ENCODE results near the gene SERGEF. TPM values are rescaled to one million over a fixed set of nuclear protein-coding genes. Genes with fewer than 3 reads are reported as not detected.

Gene SERGEF
- total RNA-seq, 5 donors from 2014 or later (not counting 1 experiment from before 2014, with no cell fraction given): 45.9 to 59.1 (median 55.9) TPM

- H3K27ac ChIP-seq (ENCODE audit: low read length): no peak overlapping the region
- Mint-ChIP-seq H3K27ac (no peak overlapping the region), H3K9me3 (no peaks in the 10 kb centered on the region), H3K27me3 (no peaks in the 10 kb centered on the region), H3K4me3 (no peak overlapping the region), H3K36me3 (peaks cover 44% of the 10 kb centered on the region), H3K4me1 (no peaks in the 10 kb centered on the region)
- H3K4me3 ChIP-seq (ENCODE audit: control insufficient read depth in 1 of 2, extremely low read depth in 1 of 2, low read length in 1 of 2): no peak overlapping the region
- ATAC-seq (replicated peaks in 1 of 4) (no peak), DNase-seq (no peak)
- H3K9me3 ChIP-seq: no peaks in the 10 kb centered on the region
- ChIA-PET POLR2A (no interaction called here), CTCF (no interaction called here)
- H3K36me3 ChIP-seq (ENCODE audit: control insufficient read depth in 2 of 2, extremely low read depth in 1 of 2, insufficient read depth in 1 of 2, low read length in 1 of 2): no peaks in the 10 kb centered on the region
- H3K27me3 ChIP-seq (replicated peaks in 1 of 2; ENCODE audit: control insufficient read depth in 2 of 2, extremely low read depth in 1 of 2, insufficient read depth in 2 of 2, low read length in 1 of 2): no peaks in the 10 kb centered on the region
- 95% methylated on average over 3 of the region's 4 CpGs for WGBS (ENCODE audit: insufficient coverage)
- H3K4me1 ChIP-seq (ENCODE audit: control insufficient read depth in 1 of 2, extremely low read depth in 1 of 2, insufficient read depth in 2 of 2, low read length in 2 of 2): no peaks in the 10 kb centered on the region
Observed at GRCh38 chr11:17802491-17802890, 210.4 kb downstream of the SERGEF start.

- no peak for DNase-seq
Observed at GRCh38 chr11:17801166-17801565, 211.7 kb downstream of the SERGEF start.

DNA sequence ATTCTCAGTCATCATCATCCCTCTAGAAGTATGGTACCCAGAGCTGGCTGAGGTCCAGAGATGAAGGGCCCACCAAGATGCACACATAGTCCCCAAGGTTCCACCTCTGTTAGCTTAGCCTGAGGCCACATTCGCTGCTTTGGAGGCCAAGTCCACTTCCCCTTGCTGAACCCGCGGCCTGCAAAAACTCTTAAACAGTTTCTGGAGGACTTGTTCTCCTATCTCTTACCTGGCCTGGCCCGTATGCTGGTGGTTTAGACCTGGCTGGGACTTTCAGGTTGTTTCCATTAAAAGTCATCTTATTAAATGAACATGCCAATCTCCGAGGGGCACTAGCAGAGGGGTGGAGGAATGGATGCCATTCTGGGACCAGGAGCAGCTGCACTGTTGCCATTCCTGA is 213.7 kb downstream of the SERGEF start:
- H3K36me3 ChIP-seq (ENCODE audit: control insufficient read depth in 2 of 2, extremely low read depth in 1 of 2, insufficient read depth in 1 of 2, low read length in 1 of 2): no peaks in the 10 kb centered on the region
- ChIA-PET CTCF (no interaction called here), POLR2A (no interaction called here)
- H3K4me1 ChIP-seq (ENCODE audit: control insufficient read depth in 1 of 2, extremely low read depth in 1 of 2, insufficient read depth in 2 of 2, low read length in 2 of 2): no peaks in the 10 kb centered on the region
- WGBS (ENCODE audit: insufficient coverage): 94% methylated on average over 3 of the region's 5 CpGs
- ATAC-seq (replicated peaks in 1 of 4): no peak
- Mint-ChIP-seq H3K4me3 (no peak overlapping the region), H3K27ac (no peak overlapping the region), H3K27me3 (no peaks in the 10 kb centered on the region), H3K9me3 (no peaks in the 10 kb centered on the region), H3K36me3 (peaks cover 34% of the 10 kb centered on the region), H3K4me1 (no peaks in the 10 kb centered on the region)
- no peaks in the 10 kb centered on the region for H3K9me3 ChIP-seq
- no peak for DNase-seq
- H3K27ac ChIP-seq (ENCODE audit: low read length): no peak overlapping the region
- H3K27me3 ChIP-seq (replicated peaks in 1 of 2; ENCODE audit: control insufficient read depth in 2 of 2, extremely low read depth in 1 of 2, insufficient read depth in 2 of 2, low read length in 1 of 2): no peaks in the 10 kb centered on the region
- H3K4me3 ChIP-seq (ENCODE audit: control insufficient read depth in 1 of 2, extremely low read depth in 1 of 2, low read length in 1 of 2): no peak overlapping the region

More at GRCh38 chr11:17801166-17801565, 211.7 kb downstream of the SERGEF start:
- Mint-ChIP-seq H3K27me3 (no peaks in the 10 kb centered on the region), H3K4me1 (no peaks in the 10 kb centered on the region), H3K36me3 (peaks cover 40% of the 10 kb centered on the region), H3K4me3 (no peak overlapping the region), H3K27ac (no peak overlapping the region), H3K9me3 (no peaks in the 10 kb centered on the region)
- ATAC-seq (replicated peaks in 1 of 4): no peak
- ChIA-PET POLR2A (no interaction called here), CTCF (no interaction called here)
- Histone ChIP-seq H3K27ac (ENCODE audit: low read length) (no peak overlapping the region), H3K27me3 (replicated peaks in 1 of 2; ENCODE audit: control insufficient read depth in 2 of 2, extremely low read depth in 1 of 2, insufficient read depth in 2 of 2, low read length in 1 of 2) (no peaks in the 10 kb centered on the region), H3K4me3 (ENCODE audit: control insufficient read depth in 1 of 2, extremely low read depth in 1 of 2, low read length in 1 of 2) (no peak overlapping the region), H3K4me1 (ENCODE audit: control insufficient read depth in 1 of 2, extremely low read depth in 1 of 2, insufficient read depth in 2 of 2, low read length in 2 of 2) (no peaks in the 10 kb centered on the region), H3K9me3 (no peaks in the 10 kb centered on the region), H3K36me3 (ENCODE audit: control insufficient read depth in 2 of 2, extremely low read depth in 1 of 2, insufficient read depth in 1 of 2, low read length in 1 of 2) (no peaks in the 10 kb centered on the region)
- no CpG with 5 or more reads among the region's 4 CpGs for WGBS (ENCODE audit: insufficient coverage)

DNA sequence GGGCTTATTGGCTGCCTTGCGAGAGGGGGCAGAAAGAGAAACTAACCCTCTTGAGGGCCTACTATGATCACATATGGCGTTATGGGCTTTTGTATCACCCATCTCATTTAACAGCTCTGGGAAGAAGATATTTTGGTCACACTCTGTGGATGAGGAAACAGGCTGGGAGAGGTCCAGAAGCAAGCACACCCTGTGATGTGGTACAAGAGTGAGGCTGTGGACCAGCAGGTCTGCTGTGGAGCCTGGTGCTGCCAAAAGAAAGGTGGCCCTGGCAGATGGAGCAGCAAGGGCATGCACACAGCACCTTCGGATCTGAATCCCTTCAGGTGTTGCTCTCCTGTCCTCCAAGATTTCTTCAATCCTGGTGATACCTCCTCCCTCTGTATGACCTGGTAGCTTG is 214.1 kb downstream of the SERGEF start:
- Mint-ChIP-seq H3K4me3 (no peak overlapping the region), H3K4me1 (no peaks in the 10 kb centered on the region), H3K27ac (no peak overlapping the region), H3K36me3 (peaks cover 34% of the 10 kb centered on the region), H3K27me3 (no peaks in the 10 kb centered on the region), H3K9me3 (no peaks in the 10 kb centered on the region)
- ATAC-seq (replicated peaks in 1 of 4) (no peak), DNase-seq (no peak)
- no peak overlapping the region for H3K4me3 ChIP-seq (ENCODE audit: control insufficient read depth in 1 of 2, extremely low read depth in 1 of 2, low read length in 1 of 2)
- H3K4me1 ChIP-seq (ENCODE audit: control insufficient read depth in 1 of 2, extremely low read depth in 1 of 2, insufficient read depth in 2 of 2, low read length in 2 of 2): no peaks in the 10 kb centered on the region
- no peak overlapping the region for H3K27ac ChIP-seq (ENCODE audit: low read length)
- H3K9me3 ChIP-seq: no peaks in the 10 kb centered on the region
- ChIA-PET CTCF (no interaction called here), POLR2A (no interaction called here)
- no peaks in the 10 kb centered on the region for H3K27me3 ChIP-seq (replicated peaks in 1 of 2; ENCODE audit: control insufficient read depth in 2 of 2, extremely low read depth in 1 of 2, insufficient read depth in 2 of 2, low read length in 1 of 2)
- WGBS (ENCODE audit: insufficient coverage): 79% methylated on average over 2 of the region's 3 CpGs
- no peaks in the 10 kb centered on the region for H3K36me3 ChIP-seq (ENCODE audit: control insufficient read depth in 2 of 2, extremely low read depth in 1 of 2, insufficient read depth in 1 of 2, low read length in 1 of 2)

DNA sequence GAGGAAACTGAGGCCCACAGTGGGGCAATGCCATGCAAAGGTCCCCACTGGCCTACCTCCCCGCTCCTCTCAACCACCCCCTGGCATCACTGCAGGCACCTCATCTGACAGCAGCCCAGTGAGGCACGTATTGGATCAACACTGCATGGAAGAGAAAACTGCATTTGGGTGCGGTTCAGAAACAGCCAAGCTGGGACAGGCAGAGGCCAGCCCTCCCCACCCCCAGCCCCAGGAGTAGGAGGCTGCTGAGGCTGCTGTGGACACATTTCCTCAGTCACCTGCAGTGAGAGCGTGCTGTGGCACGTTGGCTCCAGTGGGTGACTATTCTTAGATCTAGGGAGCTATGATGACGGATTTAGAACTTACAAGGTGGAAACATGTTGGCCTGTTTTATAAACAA is 214.6 kb downstream of the SERGEF start:
- peaks cover 34% of the 10 kb centered on the region for H3K36me3 Mint-ChIP-seq
- no peak overlapping the region for H3K4me3 ChIP-seq (ENCODE audit: control insufficient read depth in 1 of 2, extremely low read depth in 1 of 2, low read length in 1 of 2)
- no peaks in the 10 kb centered on the region for H3K36me3 ChIP-seq (ENCODE audit: control insufficient read depth in 2 of 2, extremely low read depth in 1 of 2, insufficient read depth in 1 of 2, low read length in 1 of 2)
- 100% methylated on average over 2 of the region's 6 CpGs for WGBS (ENCODE audit: insufficient coverage)
- H3K4me1 Mint-ChIP-seq: no peaks in the 10 kb centered on the region
- no peaks in the 10 kb centered on the region for H3K9me3 Mint-ChIP-seq
- no peak overlapping the region for H3K27ac Mint-ChIP-seq
- POLR2A ChIA-PET: no interaction called here
- H3K27me3 ChIP-seq (replicated peaks in 1 of 2; ENCODE audit: control insufficient read depth in 2 of 2, extremely low read depth in 1 of 2, insufficient read depth in 2 of 2, low read length in 1 of 2): no peaks in the 10 kb centered on the region
- no peaks in the 10 kb centered on the region for H3K4me1 ChIP-seq (ENCODE audit: control insufficient read depth in 1 of 2, extremely low read depth in 1 of 2, insufficient read depth in 2 of 2, low read length in 2 of 2)
- no peaks in the 10 kb centered on the region for H3K27me3 Mint-ChIP-seq
- no peak for DNase-seq
- H3K27ac ChIP-seq (ENCODE audit: low read length): no peak overlapping the region
- no peaks in the 10 kb centered on the region for H3K9me3 ChIP-seq
- no peak for ATAC-seq (replicated peaks in 1 of 4)
- no peak overlapping the region for H3K4me3 Mint-ChIP-seq
- CTCF ChIA-PET: no interaction called here

GRCh38 chr11:17796154-17796553 is 216.7 kb downstream of the SERGEF start:
- H3K27me3 Mint-ChIP-seq: no peaks in the 10 kb centered on the region
- no CpG with 5 or more reads among the region's 2 CpGs for WGBS (ENCODE audit: insufficient coverage)
- H3K9me3 Mint-ChIP-seq: no peaks in the 10 kb centered on the region
- H3K27ac Mint-ChIP-seq: no peak overlapping the region
- no peak overlapping the region for H3K27ac ChIP-seq (ENCODE audit: low read length)
- ChIA-PET POLR2A (no interaction called here), CTCF (no interaction called here)
- no peak for ATAC-seq (replicated peaks in 1 of 4)
- no peak for DNase-seq
- H3K4me3 ChIP-seq (ENCODE audit: control insufficient read depth in 1 of 2, extremely low read depth in 1 of 2, low read length in 1 of 2): no peak overlapping the region
- H3K36me3 ChIP-seq (ENCODE audit: control insufficient read depth in 2 of 2, extremely low read depth in 1 of 2, insufficient read depth in 1 of 2, low read length in 1 of 2): no peaks in the 10 kb centered on the region
- peaks cover 31% of the 10 kb centered on the region for H3K36me3 Mint-ChIP-seq
- H3K4me1 ChIP-seq (ENCODE audit: control insufficient read depth in 1 of 2, extremely low read depth in 1 of 2, insufficient read depth in 2 of 2, low read length in 2 of 2): no peaks in the 10 kb centered on the region
- H3K4me3 Mint-ChIP-seq: no peak overlapping the region
- H3K9me3 ChIP-seq: no peaks in the 10 kb centered on the region
- H3K4me1 Mint-ChIP-seq: no peaks in the 10 kb centered on the region
- no peaks in the 10 kb centered on the region for H3K27me3 ChIP-seq (replicated peaks in 1 of 2; ENCODE audit: control insufficient read depth in 2 of 2, extremely low read depth in 1 of 2, insufficient read depth in 2 of 2, low read length in 1 of 2)

DNA sequence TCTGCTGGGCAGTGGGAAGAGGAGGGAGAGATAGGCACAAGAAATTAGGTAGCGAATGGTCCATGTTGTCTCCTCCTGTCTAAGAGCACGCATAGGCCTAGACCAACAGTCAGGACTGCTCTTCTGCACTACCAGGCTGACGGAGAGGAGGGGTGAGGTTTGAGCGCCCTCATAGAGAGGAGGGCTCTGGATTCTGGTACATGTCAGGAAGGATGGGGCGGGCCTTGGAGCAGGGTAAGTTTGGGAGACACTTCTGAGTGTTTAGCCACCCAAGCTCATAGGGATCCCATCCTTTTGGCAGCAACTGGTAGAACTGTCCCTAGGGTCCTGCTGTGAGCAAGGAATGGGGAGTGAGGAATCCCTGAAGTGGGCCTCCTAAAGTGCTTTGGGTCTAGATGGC is 217.9 kb downstream of the SERGEF start:
- no peak overlapping the region for H3K4me3 Mint-ChIP-seq
- H3K27me3 ChIP-seq (replicated peaks in 1 of 2; ENCODE audit: control insufficient read depth in 2 of 2, extremely low read depth in 1 of 2, insufficient read depth in 2 of 2, low read length in 1 of 2): no peaks in the 10 kb centered on the region
- H3K4me1 Mint-ChIP-seq: no peaks in the 10 kb centered on the region
- no peak overlapping the region for H3K4me3 ChIP-seq (ENCODE audit: control insufficient read depth in 1 of 2, extremely low read depth in 1 of 2, low read length in 1 of 2)
- no peaks in the 10 kb centered on the region for H3K27me3 Mint-ChIP-seq
- no peak for ATAC-seq (replicated peaks in 1 of 4)
- H3K36me3 ChIP-seq (ENCODE audit: control insufficient read depth in 2 of 2, extremely low read depth in 1 of 2, insufficient read depth in 1 of 2, low read length in 1 of 2): no peaks in the 10 kb centered on the region
- no peaks in the 10 kb centered on the region for H3K9me3 ChIP-seq
- CTCF ChIA-PET: no interaction called here
- WGBS (ENCODE audit: insufficient coverage): 100% methylated on average over 4 of the region's 5 CpGs
- DNase-seq: no peak
- POLR2A ChIA-PET: no interaction called here
- H3K27ac Mint-ChIP-seq: no peak overlapping the region
- H3K27ac ChIP-seq (ENCODE audit: low read length): no peak overlapping the region
- H3K36me3 Mint-ChIP-seq: peaks cover 27% of the 10 kb centered on the region
- H3K4me1 ChIP-seq (ENCODE audit: control insufficient read depth in 1 of 2, extremely low read depth in 1 of 2, insufficient read depth in 2 of 2, low read length in 2 of 2): no peaks in the 10 kb centered on the region
- no peaks in the 10 kb centered on the region for H3K9me3 Mint-ChIP-seq

Data from T-cell (primary cell).